ENCODE results near the gene FNIP2. TPM values are rescaled to one million over a fixed set of nuclear protein-coding genes. Genes with fewer than 3 reads are reported as not detected.
"Not testable (repeated sequence)": the region's sequence is repeated elsewhere in the genome, so short reads cannot be mapped to it uniquely, and the experiment has no call there.

The FNIP2 gene
- total and polyA plus RNA-seq, 9 of the 15 experiments (the other 6 are each of a cell fraction or from before 2014, with no cell fraction given): 1.7 to 15.5 (median 8.3) TPM

- POLR2A ChIA-PET: no interaction called here
Measured at GRCh38 chr4:158808399-158808798, 39.6 kb downstream of the FNIP2 start.

GRCh38 chr4:158809208-158809607 lies 40.4 kb downstream of the FNIP2 start:
- H3K9me1 ChIP-seq (ENCODE audit: control insufficient read depth, insufficient read depth, low read length); intact Hi-C loops (cut with micrococcal nuclease); ATAC-seq; H2AFZ ChIP-seq (ENCODE audit: low read depth, low read length); in situ Hi-C loops (cut with MboI); POLR2A ChIA-PET; H3K4me3 ChIP-seq; H3K9me3 ChIP-seq (replicated peaks; ENCODE audit: control insufficient read depth, insufficient read depth, low read depth, low read length); FAIRE-seq; H4K20me1 ChIP-seq (replicated peaks; ENCODE audit: control insufficient read depth, insufficient read depth, low read length); H3K4me2 ChIP-seq (ENCODE audit: insufficient read depth, low read length); DNase-seq (ENCODE audit: extremely low read depth in 1 of 4, low spot score in 3 of 4); BruUV-seq (replicated peaks); H3K9ac ChIP-seq (ENCODE audit: insufficient read depth in 1 of 2, low read depth in 2 of 2, low read length in 2 of 2); CTCF ChIA-PET (ENCODE audit: low intra/inter-chr PET ratio); H3K27ac ChIP-seq (ENCODE audit: extremely low read depth, low read depth, low read length); H3K27me3 ChIP-seq (ENCODE audit: control insufficient read depth in 2 of 2, insufficient read depth in 2 of 2, low read length in 2 of 2); H3K36me3 ChIP-seq (ENCODE audit: control insufficient read depth, insufficient read depth, low read length): not testable (repeated sequence)
- H3K79me2 ChIP-seq (ENCODE audit: control insufficient read depth, insufficient read depth, low read length): peaks cover 11% of the 10 kb centered on the region; the same call in 1 of the 3 replicates
- WGBS (ENCODE audit: insufficient coverage, low coverage, missing lambda C conversion rate): 95% methylated on average over 3 of the region's 4 CpGs
- peaks cover 12 to 35% of the 10 kb centered on the region in 2 experiments for H3K4me1 ChIP-seq (replicated peaks in 1 of 2; ENCODE audit: control insufficient read depth in 2 of 2, insufficient read depth in 2 of 2, low read length in 2 of 2)
- 0 out of 2 replicates have a peak, but pooled peaks have one; percentile 17 for TF ChIP-seq ZNF121 (CRISPR knock-in tag; conservative IDR thresholded peaks at IDR 0.05)

More at GRCh38 chr4:158808399-158808798, 39.6 kb downstream of the FNIP2 start:
- DNase-seq (ENCODE audit: extremely low read depth in 1 of 4, low spot score in 3 of 4) (no peak), FAIRE-seq (no peak), ATAC-seq (no peak)
- H3K4me2 ChIP-seq (ENCODE audit: insufficient read depth, low read length): no peak overlapping the region
- H3K27ac ChIP-seq (ENCODE audit: extremely low read depth, low read depth, low read length): no peak overlapping the region
- H3K79me2 ChIP-seq (ENCODE audit: control insufficient read depth, insufficient read depth, low read length): peaks cover 11% of the 10 kb centered on the region; the same call in 1 of the 3 replicates
- no peak overlapping the region for H2AFZ ChIP-seq (ENCODE audit: low read depth, low read length)
- no peak overlapping the region for H3K9ac ChIP-seq (ENCODE audit: insufficient read depth in 1 of 2, low read depth in 2 of 2, low read length in 2 of 2)
- H3K27me3 ChIP-seq (ENCODE audit: control insufficient read depth in 2 of 2, insufficient read depth in 2 of 2, low read length in 2 of 2): no peaks in the 10 kb centered on the region
- in situ Hi-C loops (cut with MboI): no loop called here
- H3K9me3 ChIP-seq (replicated peaks; ENCODE audit: control insufficient read depth, insufficient read depth, low read depth, low read length): no peaks in the 10 kb centered on the region
- intact Hi-C loops (cut with micrococcal nuclease): no loop called here
- TF ChIP-seq C11orf30 (IDR thresholded peaks at IDR 0.05; ENCODE audit: low read depth) (peak; percentile 12; the same call in 1 of the 2 replicates), MLX (CRISPR knock-in tag; conservative IDR thresholded peaks at IDR 0.05) (no peak)
- no peak overlapping the region for H3K4me3 ChIP-seq
- CTCF ChIA-PET (ENCODE audit: low intra/inter-chr PET ratio): no interaction called here
- H4K20me1 ChIP-seq (replicated peaks; ENCODE audit: control insufficient read depth, insufficient read depth, low read length): 0 out of 2 replicates have a peak, but pooled peaks cover 3% of the 10 kb centered on the region
- peaks cover 12 to 35% of the 10 kb centered on the region in 2 experiments for H3K4me1 ChIP-seq (replicated peaks in 1 of 2; ENCODE audit: control insufficient read depth in 2 of 2, insufficient read depth in 2 of 2, low read length in 2 of 2)
- BruUV-seq (replicated peaks): no TSS peak
- no peaks in the 10 kb centered on the region for H3K9me1 ChIP-seq (ENCODE audit: control insufficient read depth, insufficient read depth, low read length)
- WGBS (ENCODE audit: insufficient coverage, low coverage, missing lambda C conversion rate): 27% methylated on average over 3 of the region's 3 CpGs
- no peaks in the 10 kb centered on the region for H3K36me3 ChIP-seq (ENCODE audit: control insufficient read depth, insufficient read depth, low read length)

Measured in K562 (cell line).